Tibial artery (tissue), 4 donors: ENCODE results near the gene CDH3.

Source experiments
- DNase-seq, 2 donors: peaks; one replicate each; pipeline ENCODE4 v3.0.0-alpha.2; 2019
- H3K27ac ChIP-seq, 2 donors: fragments of 200-600 bp; sonication (generic) in 1 of 2; 1 replicate in 1 of 2; 2 replicates in 1 of 2; pipeline ENCODE4 v1.5.1; 2018 to 2019; ENCODE audit warnings: mild to moderate bottlenecking in 1 of 2
- H3K27me3 ChIP-seq, 2 donors: fragments of 200-600 bp; sonication (generic) in 1 of 2; one replicate each; pipeline versions ENCODE4 v1.5.1 to v1.6.0; 2016 to 2019
- H3K36me3 ChIP-seq, 3 donors: fragments of 200-600 bp; sonication (generic) in 2 of 3; one replicate each; pipeline ENCODE4 v1.5.1; 2016 to 2019; ENCODE audit warnings: mild to moderate bottlenecking in 2 of 3
- H3K4me1 ChIP-seq, 4 donors: fragments of 200-600 bp; sonication (generic) in 2 of 4; 1 replicate in 3 of 4; 2 replicates in 1 of 4; pipeline ENCODE4 v1.5.1; 2016 to 2019
- H3K4me3 ChIP-seq, 2 donors: fragments of 200-600 bp; sonication (generic) in 1 of 2; 1 replicate in 1 of 2; 2 replicates in 1 of 2; pipeline ENCODE4 v1.5.1; 2018 to 2019; ENCODE audit warnings: mild to moderate bottlenecking in 2 of 2
- H3K9me3 ChIP-seq, 3 donors: fragments of 200-600 bp; sonication (generic) in 1 of 3; one replicate each; pipeline ENCODE4 v1.5.1; 2016 to 2019
- intact Hi-C: fragments of 100-400 bp; cut with DNase I; formaldehyde crosslinking; loops from one replicate; pipeline ENCODE4 v1.15.0; 2023; ENCODE audit warnings: low total_unique reads
- TF ChIP-seq, protein P1 (sequence below), 2 experiments: fragments of 200-600 bp in 1 of 2; fragments of 450-650 bp in 1 of 2; IDR thresholded peaks; one replicate each; pipeline ENCODE4 v1.5.1; 2017 to 2019; ENCODE audit warnings: antibody characterized with exemption in 2 of 2, mild to moderate bottlenecking in 1 of 2, moderate library complexity in 1 of 2

Gene CDH3

GRCh38 chr16:68731637-68732036, 86.5 kb downstream of the CDH3 start:
- DNase-seq = no peak
- H3K9me3 ChIP-seq = peaks cover 0 to under 1% (median 0%) of the 10 kb centered on the region in 3 donors
- H3K27me3 ChIP-seq = peaks cover 4 to 27% of the 10 kb centered on the region in 2 donors
- H3K27ac ChIP-seq = no peak overlapping the region
- H3K4me1 ChIP-seq = no peaks in the 10 kb centered on the region
- intact Hi-C loops = no loop called here
- TF ChIP-seq, protein P1, sequence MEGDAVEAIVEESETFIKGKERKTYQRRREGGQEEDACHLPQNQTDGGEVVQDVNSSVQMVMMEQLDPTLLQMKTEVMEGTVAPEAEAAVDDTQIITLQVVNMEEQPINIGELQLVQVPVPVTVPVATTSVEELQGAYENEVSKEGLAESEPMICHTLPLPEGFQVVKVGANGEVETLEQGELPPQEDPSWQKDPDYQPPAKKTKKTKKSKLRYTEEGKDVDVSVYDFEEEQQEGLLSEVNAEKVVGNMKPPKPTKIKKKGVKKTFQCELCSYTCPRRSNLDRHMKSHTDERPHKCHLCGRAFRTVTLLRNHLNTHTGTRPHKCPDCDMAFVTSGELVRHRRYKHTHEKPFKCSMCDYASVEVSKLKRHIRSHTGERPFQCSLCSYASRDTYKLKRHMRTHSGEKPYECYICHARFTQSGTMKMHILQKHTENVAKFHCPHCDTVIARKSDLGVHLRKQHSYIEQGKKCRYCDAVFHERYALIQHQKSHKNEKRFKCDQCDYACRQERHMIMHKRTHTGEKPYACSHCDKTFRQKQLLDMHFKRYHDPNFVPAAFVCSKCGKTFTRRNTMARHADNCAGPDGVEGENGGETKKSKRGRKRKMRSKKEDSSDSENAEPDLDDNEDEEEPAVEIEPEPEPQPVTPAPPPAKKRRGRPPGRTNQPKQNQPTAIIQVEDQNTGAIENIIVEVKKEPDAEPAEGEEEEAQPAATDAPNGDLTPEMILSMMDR (IDR thresholded peaks at IDR 0.05) = no peak
- no peaks in the 10 kb centered on the region for H3K36me3 ChIP-seq
- no peak overlapping the region for H3K4me3 ChIP-seq

DNA sequence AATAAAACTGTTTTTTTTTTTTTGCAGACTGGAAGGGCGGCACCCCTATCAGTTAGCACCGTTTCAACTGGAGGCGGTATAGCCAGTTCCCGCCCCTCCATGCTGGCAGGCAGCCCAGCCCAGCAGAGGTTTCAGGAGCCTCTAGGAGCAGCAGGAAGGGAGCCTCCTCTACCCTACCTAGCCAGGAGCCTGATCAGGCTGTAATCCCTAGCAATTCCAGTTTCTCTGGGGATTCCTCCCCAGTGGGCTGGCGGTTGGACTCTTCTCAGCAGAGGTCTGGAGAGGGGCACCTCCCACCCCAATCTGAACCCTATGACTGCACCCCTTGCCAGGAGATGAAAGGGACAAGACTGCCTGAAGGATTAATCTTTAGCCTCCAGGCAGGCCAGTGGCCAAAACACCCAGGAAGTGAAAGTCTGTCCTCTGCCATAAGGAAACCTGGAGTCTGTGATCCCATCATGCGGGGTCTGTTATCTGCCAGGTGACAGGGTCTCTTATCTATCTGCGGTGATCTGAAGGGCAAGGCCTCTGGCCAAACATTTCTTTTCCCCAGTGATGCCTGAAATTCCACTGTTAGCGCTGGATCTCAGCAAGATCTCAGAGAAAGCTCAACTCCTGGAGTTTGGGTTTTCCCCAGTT, 87.1 kb downstream of the CDH3 start:
- TF ChIP-seq, protein P1 (IDR thresholded peaks at IDR 0.05) = no peak
- intact Hi-C loops = no loop called here
- no peak for DNase-seq
- no peak overlapping the region for H3K27ac ChIP-seq
- peaks cover 0 to 5% (median 0%) of the 10 kb centered on the region in 3 donors for H3K9me3 ChIP-seq
- H3K36me3 ChIP-seq = no peaks in the 10 kb centered on the region
- H3K27me3 ChIP-seq = peaks cover 5 to 32% of the 10 kb centered on the region in 2 donors
- no peak overlapping the region for H3K4me3 ChIP-seq
- H3K4me1 ChIP-seq = peaks cover 0 to 5% (median 2%) of the 10 kb centered on the region in 4 donors

DNA sequence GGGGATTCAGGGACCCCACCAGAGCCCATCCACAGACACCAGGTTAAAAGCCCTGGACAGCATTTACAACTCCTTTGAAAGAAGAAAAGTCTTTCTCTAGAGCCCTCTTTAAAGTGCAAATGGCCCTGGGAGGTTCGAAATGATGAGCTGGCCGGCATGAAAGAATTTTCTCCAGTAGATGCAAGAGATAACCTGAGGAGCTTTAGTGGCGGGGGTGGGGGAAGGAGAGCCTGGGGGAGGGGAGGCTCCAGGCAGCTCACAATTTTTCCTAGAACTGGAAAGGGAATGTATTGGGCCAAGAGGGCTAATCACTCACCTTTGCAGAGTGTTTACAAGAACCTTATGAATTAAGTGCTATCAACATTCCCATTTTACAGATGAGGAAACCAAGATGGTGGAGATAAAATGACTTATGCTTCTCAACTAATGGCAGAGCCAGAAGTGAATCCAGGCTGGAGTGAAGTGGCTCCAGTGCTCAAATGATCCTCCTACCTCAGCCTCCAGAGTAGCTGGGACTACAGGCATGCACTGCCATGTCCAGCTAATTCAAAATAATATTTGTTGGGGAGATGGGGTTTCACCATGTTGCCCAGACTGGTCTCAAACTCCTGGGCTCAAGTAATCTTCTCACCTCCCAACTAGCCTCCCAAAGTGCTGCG, 87.8 kb downstream of the CDH3 start:
- no peak overlapping the region for H3K27ac ChIP-seq
- DNase-seq = no peak
- no peaks in the 10 kb centered on the region for H3K36me3 ChIP-seq
- TF ChIP-seq, protein P1 (IDR thresholded peaks at IDR 0.05) = no peak
- intact Hi-C loops = no loop called here
- peaks cover 0 to 5% (median 0%) of the 10 kb centered on the region in 3 donors for H3K9me3 ChIP-seq
- H3K4me3 ChIP-seq = no peak overlapping the region
- H3K27me3 ChIP-seq = peaks cover 5 to 39% of the 10 kb centered on the region in 2 donors
- H3K4me1 ChIP-seq = peaks cover 0 to 12% (median 8%) of the 10 kb centered on the region in 4 donors

DNA sequence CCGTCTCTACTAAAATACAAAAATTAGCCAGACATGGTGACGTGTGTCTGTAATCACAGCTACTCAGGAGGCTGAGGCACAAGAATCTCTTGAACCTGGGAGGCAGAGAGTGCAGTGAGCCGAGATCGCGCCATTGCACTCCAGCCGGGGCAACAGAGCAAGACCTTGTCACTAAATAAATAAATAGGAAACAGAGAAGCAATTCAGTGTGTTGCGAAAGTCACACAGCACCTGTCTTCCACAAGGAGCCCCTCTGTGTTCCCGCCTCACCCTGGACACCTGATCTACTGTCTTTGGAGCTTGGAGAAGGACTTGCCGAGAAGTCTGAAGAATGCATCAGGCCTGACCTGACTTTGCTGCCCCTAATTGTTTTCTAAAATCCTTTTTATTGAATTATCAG, 88.5 kb downstream of the CDH3 start:
- intact Hi-C loops = no loop called here
- Histone ChIP-seq H3K4me3 (no peak overlapping the region), H3K4me1 (peaks cover 0 to 15% (median 12%) of the 10 kb centered on the region in 4 donors), H3K27ac (no peak overlapping the region), H3K9me3 (peaks cover 0 to 5% (median 0%) of the 10 kb centered on the region in 3 donors), H3K36me3 (no peaks in the 10 kb centered on the region), H3K27me3 (peaks cover 5 to 46% of the 10 kb centered on the region in 2 donors)
- TF ChIP-seq, protein P1 (IDR thresholded peaks at IDR 0.05) = no peak
- DNase-seq = no peak

- H3K4me1 ChIP-seq = peaks cover 0 to 15% (median 12%) of the 10 kb centered on the region in 4 donors
- no peak overlapping the region for H3K27ac ChIP-seq
- DNase-seq = no peak
- intact Hi-C loops = no loop called here
- TF ChIP-seq, protein P1 (IDR thresholded peaks at IDR 0.05) = no peak
- no peak overlapping the region for H3K4me3 ChIP-seq
- H3K27me3 ChIP-seq = peaks cover 5 to 51% of the 10 kb centered on the region in 2 donors
- H3K36me3 ChIP-seq = no peaks in the 10 kb centered on the region
- H3K9me3 ChIP-seq = peaks cover 0 to 5% (median 0%) of the 10 kb centered on the region in 3 donors
Observed at GRCh38 chr16:68734782-68735181, 89.7 kb downstream of the CDH3 start.
